IPS-18c (cell line): ENCODE results near the gene CCNQ.

Experiments
- H3K4me3 ChIP-seq: 2 replicates; pipeline ENCODE4 v1.7.0; 2013; ENCODE audit warnings: low read depth, mild to moderate bottlenecking, low read length, moderate library complexity; ENCODE audit not compliant: insufficient read depth
- H3K9me3 ChIP-seq: one replicate; pipeline ENCODE4 v1.6.1; 2013; ENCODE audit warnings: mild to moderate bottlenecking, low read length, moderate library complexity; ENCODE audit not compliant: control insufficient read depth, insufficient read depth

CCNQ gene

DNA sequence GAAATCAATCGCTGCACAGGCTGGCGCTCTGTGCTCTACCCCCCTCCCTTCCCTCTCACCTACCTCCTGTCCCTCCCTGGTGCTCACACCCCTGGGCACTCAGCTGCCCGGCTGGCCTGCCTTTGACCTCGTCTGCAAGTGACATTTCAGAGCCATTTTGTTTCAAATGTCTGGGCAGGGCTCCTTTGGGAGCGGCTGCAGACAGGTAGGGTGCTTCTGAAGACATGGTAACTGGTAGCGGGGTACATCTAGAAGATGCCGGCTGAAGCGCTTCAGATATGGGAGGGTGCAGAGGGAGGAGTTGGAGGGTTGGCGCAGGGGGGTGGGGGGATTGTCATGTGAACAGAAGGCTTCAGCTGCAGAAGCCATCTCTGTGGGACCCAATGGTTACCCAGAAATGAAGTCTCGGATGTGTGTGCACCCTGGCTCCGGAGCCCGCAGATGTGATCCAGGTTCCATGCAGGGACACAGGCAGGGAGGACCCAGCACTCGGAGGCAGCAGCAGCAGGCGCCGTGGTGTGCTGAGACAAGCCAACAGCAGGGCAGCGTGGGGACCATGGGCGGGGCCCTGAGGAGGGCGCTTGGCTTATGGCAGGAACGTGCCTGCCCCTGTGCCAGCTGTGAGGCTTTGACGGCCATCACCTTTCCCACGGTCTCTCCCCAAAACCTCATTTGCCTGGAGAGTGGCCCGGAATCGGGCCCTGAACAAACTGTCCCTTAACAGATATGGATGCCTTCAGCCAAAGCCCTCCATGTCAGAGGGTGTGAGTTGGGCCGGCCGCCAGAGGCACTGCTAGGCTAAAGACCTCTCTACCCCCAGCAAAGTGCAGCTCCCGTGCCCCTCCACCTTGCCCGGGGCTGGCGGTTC is 40.5 kb upstream of the CCNQ start:
- no peak overlapping the region for H3K4me3 ChIP-seq

DNA sequence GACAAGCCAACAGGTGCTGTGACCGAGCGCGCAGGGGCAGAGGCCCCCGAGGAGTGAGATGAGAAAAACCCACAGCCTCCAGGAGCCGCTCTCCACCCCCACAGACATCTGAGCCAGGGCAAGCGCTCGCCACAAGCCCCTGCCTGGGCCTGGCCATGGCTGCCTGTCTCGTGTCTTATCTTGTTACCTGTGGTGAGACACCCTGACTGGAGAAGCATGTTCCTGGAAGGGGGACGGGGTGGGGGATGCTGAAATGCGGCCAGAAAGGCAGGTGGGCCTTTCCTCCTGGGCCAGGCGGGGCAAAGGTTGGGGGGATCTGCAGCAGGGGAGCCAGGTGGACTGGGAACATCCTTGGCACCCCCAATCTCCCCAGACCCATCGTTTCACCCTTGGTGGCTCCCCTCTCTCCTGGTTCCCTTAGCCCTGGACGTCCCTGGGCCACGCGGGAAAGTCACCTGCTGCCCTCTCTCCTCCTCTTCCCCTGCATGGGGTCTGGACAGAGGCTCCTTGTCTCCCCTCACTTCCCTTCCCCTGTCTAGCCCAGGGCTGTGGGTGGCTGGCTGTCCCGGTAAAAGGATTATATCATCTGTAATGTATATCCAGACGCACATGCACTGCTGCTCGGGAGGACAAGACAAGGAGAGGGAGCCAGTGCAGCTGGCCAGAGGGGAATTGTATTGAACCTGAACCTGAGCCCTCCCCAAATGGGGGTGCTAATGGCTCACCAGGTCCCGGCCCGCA is 39.7 kb upstream of the CCNQ start:
- Histone ChIP-seq H3K9me3 (peaks cover 16% of the 10 kb centered on the region), H3K4me3 (no peak overlapping the region)

More for the DNA sequence above, 40.5 kb upstream of the CCNQ start:
- peaks cover 16% of the 10 kb centered on the region for H3K9me3 ChIP-seq

DNA sequence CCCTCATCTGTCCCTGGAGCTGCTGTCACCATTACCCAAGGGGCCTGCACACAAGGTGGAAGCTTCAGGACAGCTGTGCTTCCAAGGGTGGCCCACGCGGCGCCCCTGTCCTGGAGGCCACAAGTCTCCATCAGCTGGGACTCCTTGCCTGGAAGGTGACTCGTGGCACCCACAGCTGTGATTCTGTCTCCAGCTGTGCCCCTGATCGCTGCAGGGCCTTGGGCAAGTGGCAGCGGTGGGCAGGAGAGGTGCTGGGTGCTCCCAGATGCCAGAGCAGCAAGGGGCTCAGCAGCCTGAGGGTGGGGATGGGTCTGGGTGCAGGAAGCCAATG is 39.1 kb upstream of the CCNQ start:
- peaks cover 16% of the 10 kb centered on the region for H3K9me3 ChIP-seq
- H3K4me3 ChIP-seq: no peak overlapping the region; the same call in 1 of the 2 replicates

DNA sequence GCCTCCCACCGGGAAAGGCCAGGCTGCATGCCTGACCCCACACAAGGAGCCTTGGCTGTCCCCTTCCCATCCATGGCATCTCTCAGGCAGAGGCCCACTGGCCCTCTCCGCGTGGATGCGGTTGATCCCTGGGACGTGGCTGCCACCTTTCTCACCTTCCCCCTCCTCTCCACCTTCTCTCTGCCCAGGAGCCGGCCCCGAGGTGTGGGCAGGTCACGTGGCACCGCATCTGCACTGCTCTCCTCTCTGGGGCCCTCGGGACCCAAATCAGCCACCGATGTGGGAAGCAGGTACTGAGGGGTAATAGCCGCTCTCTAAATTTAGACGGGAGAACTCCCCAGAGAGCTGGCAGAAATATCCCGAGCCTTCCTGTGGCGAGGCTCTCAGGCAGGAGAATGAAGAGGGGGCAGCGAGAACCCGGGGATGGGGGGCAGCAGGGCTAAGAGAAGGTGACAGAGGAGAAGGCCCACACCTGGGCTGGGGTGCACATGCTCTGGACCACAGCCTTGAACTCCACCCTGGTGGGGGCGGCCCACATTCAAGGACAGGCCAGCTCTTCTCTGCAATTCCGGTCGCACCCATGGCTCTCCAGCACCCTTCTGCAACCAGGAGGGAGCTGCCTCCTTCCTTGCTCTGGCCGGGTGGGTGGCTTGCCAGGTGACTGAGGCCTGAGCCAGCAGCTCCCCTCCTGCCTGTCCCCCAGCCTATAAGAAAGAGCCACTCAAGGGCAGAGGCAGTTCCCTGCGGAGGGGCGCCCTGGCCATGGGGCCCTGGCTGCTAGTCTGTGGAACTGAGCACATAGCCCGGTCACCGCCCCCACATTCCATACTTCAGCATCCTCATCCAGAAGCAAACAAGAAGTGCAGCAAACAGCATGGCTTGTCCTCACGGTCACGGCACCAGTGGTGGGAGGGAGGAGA is 38.4 kb upstream of the CCNQ start:
- H3K9me3 ChIP-seq: peaks cover 18% of the 10 kb centered on the region
- no peak overlapping the region; the same call in 1 of the 2 replicates for H3K4me3 ChIP-seq

DNA sequence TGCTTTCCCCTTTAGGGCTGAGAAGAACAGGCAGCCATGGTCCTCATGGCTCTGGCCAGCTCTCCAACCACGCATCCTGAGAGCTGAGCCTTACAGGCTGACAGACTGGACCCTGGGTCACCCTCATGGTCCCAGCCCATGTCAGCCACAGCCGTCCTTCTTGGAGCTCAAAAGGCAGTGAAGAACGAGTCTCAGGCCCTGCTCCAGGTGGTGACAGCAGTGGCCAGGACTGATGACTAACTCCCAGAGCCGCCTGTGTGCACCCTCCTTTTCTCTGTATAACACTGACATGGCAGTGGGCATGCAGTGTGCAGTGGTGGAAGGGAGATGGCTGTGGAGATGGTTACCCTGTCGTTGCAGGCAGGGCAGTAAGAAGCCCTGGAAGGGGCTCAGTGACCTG is 37.8 kb upstream of the CCNQ start:
- H3K9me3 ChIP-seq: peaks cover 19% of the 10 kb centered on the region
- H3K4me3 ChIP-seq: no peak overlapping the region

DNA sequence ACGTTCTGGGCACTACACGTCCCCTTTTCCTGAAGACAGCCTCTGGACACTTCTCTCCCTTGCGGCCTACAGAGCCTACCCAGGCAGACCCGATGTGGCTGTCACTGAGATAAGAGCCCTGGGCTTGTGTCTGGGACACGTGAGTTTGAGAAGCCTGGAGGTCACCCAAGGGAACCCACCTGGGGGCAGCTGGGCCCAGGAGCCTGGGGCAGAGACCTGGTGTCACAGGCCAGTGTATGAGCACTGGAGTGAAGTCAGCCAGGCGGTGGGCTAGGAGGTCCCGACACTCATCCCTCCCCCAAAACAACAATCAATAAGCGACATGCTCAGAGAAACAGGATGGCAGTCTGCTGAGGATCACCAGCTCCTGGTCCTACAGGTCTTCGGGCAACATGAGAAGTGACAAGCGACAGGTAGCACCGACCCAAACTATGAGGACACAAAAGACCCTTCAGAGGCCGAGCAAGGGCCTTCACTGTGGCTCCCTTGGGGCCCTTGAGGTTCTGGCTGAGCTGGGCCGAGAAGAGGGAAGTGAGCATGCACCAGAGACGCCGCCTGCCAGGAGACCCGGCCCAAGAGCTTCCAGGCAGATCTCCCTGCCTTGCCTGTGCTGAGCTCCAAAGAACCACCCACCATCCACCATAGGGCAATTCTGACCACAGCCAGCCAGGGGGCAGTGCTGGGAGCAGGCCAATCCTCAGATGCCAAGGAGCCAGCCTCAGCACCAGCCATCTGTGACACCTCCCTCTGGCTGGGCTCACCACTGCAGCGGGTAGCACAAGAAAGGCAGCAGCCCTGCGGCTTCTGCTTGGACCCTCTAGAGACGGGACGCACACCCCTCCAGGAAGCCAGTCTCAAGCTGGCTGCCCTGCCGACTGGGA is 37.1 kb upstream of the CCNQ start:
- Histone ChIP-seq H3K4me3 (no peak overlapping the region), H3K9me3 (peaks cover 17% of the 10 kb centered on the region)

DNA sequence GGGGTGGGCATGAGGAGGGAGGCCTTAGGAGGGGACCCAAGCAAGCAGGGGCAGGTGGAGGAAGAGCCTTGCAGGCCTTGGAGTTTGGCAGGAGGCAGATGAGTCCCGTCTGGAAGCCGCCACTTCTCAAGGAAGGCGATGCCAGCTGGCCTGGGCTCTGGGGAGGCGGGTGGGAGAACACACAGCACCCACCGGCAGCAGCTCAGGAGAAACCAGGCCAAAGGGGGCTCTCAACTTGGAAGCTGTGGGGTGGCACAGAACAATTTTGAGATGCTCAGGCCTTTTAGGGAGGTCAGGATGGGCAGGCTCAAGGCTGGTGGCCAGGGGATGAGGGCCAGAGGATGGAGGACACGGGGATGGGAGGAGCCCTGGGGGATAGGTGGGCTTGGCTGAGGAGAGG is 36.4 kb upstream of the CCNQ start:
- Histone ChIP-seq H3K9me3 (peaks cover 16% of the 10 kb centered on the region), H3K4me3 (no peak overlapping the region)

DNA sequence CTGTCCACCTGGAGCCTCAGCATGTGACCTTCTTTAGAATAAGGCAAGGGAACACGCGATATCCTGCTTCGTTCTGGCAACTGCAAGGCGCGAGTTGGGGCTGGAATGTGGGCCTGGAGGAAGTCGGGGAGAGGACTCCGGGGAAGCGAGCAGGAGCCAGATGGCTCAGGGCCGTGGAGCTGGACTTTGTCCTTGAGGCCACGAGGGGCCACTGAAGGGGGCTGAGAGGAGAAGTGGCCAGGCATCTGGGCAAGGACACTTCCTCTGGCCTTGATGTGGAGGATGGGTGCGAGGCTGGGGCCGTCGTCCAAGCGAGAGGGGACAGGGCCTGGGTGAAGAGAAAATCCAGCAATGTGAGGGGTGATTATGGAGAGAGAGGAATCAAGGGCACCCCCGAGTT is 35.9 kb upstream of the CCNQ start:
- no peak overlapping the region for H3K4me3 ChIP-seq
- peaks cover 12% of the 10 kb centered on the region for H3K9me3 ChIP-seq

DNA sequence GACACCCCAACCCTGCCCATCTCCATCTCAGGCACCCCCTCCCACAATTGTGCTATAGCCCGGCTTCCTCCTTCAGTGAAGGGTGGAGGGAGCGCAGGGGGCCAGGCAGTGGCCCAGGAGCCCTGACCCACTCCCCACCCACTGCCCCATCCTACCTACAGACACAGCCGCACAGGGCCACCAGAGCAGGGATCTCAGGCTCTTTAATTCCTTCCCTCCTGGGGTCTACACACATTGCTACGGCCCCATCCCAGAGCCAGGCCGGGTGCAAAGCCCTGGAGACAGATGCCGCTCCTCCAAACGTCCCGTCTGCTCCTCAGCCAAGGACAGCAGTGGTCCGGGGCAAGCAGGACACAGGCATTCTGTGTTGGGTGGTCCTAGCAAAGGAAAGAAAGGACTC is 35.3 kb upstream of the CCNQ start:
- Histone ChIP-seq H3K9me3 (peaks cover 12% of the 10 kb centered on the region), H3K4me3 (no peak overlapping the region)

DNA sequence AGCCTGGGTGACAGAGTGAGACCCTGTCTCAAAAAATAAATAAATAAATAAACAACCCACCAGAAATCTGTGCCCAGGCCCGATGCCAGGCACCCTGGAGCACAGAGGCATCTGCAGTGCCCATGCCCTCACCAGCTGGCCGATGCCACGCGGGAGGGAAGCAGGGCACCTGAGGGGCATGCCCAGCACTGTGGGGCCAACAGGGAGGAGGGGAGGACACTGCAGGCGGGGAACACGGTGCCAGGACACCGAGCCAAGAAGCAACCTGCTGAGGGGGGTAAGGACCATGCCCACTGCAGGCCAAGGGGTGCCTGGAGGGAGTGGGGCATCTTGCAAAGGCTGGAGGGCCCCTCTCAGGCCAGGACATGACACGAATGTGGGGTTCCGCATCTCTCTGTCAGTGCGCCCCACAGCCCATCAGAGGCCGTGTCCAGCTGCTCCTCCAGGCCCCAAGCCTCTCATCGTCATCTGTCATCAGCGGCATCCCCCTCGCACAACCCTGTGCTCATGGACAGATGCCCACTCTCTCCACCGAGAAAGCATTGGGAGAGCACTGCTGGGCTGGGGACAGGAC is 34.8 kb upstream of the CCNQ start:
- no peak overlapping the region for H3K4me3 ChIP-seq

DNA sequence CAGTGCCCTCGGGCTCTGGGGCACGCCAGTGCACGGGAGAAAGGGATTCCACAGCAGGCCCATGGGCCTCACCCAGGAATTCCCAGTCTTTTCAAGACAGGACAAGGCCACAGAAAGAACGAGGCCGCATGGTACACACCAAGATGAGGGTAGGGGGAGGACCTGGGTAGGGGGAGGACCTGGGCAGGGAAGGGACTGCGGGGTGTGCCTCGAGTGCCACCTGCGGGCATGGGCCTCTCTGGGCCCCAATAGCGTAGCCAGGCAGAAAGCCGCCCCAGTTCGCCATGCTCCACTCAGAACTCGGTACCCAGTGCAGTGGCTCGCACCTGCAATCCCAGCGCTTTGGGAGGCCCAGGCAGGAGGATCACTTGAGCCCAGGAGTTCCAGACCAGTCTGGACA is 34.1 kb upstream of the CCNQ start:
- no peak overlapping the region for H3K4me3 ChIP-seq
- H3K9me3 ChIP-seq: peaks cover 12% of the 10 kb centered on the region

More for the DNA sequence above, 34.8 kb upstream of the CCNQ start:
- peaks cover 12% of the 10 kb centered on the region for H3K9me3 ChIP-seq

DNA sequence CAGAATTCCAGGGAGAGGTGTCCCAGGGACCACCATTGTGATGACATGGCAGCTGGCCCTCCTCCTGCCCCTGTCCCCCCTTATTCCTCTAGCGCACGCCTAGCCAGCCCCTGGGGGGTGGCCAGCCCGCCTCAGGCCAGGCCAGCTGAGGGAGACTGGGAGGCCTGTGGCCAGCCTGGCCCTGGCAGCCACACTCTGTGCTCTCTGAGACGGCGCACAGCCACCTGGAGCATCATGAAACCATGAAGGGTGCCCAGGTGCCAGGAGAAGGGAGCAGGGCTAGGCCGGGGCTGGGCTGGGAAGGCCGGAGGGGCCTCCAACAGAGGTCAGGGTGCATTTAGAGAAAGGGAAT is 33.6 kb upstream of the CCNQ start:
- Histone ChIP-seq H3K9me3 (peaks cover 9% of the 10 kb centered on the region), H3K4me3 (no peak overlapping the region)

DNA sequence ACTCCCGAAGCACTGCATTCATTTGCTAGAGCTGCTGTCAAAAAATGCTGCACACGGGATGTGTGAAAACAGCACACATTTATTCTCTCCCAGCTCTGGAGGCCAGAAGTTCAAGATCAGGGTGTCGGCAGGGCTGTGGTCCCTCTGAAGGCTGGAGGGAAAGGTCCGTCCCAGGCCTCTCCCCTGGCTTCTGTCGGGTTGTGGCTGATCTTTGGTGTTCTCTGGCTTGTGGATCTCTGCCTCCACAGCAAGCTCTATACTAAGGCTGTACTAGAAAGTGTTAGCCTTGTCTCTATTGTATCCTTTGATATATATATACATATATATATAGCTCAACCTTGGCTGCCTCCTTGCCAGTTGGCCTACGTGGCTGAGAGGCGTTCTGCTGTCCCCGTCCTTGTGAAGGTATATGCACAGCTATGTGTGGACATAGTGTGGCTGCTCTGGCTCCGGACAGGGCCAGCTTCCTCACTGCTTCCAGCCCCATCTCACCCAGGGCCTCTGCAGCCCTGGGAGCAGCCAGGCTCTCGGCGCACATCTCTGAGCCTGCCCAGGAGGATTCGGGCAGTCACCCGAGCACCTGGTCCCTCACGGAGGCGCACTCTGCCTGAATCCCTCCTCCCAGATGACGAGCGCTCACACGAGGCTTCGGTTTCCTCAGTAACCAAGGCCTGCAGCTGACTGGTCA is 33.1 kb upstream of the CCNQ start:
- H3K9me3 ChIP-seq: peaks cover 10% of the 10 kb centered on the region
- H3K4me3 ChIP-seq: no peak overlapping the region

DNA sequence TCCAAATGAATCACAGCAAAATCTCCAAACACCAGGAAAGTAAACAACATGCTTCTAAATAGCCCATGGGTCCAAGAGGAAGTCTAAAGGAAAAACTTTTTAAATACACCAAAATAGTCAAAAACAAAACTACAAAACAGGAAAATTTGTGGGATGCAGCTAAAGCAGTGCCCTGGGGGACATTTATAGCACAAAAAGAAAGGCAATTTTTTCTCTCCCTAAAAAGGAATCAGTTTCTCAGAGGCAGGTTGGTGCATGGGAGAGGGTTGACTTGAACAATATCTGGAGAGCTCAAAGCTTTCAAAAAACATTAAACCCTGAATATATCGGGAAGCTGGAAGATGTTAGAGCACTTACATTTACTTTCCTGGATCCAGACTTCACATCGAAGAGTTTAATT is 32.4 kb upstream of the CCNQ start:
- peaks cover 8% of the 10 kb centered on the region for H3K9me3 ChIP-seq
- no peak overlapping the region for H3K4me3 ChIP-seq

DNA sequence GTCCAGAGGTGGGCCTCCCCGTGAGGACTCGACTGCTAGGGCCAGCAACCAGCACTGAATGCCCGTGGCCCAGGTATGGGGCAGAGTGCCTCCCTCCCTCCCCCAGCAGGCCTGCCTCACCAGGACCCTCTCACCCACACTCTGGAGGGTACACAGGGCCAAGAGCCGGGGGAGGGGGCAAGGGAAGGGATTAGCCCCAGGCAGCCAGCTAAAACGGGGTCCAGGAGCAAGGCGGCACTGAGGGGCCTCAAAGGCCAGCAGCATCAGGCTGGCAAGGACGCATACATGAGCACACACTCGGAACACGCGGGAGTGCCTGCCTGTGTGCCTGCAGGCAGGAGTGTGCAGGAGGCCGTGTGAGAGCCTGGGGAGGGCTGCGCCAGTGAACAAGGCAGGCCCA is 29.7 kb upstream of the CCNQ start:
- Histone ChIP-seq H3K4me3 (no peak overlapping the region), H3K9me3 (peaks cover 9% of the 10 kb centered on the region)

DNA sequence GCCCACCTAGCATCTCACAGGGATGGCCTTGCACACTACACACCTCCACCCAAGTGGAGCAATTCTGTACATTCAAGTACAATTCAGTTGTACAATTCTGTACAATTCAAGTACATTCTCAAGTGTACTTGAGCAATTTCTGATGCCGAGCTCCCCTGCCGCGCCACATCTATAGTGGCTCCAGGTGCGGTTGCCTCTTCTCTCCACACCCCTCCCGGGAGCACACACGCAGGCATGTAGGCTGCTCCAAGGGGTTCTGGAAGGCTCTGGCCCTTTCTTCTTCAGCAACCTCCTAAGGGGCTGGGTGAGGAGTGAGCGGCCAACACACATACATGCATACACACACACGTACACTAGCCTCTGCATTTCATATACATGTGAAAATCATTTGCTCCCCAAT is 29.2 kb upstream of the CCNQ start:
- H3K4me3 ChIP-seq: no peak overlapping the region
- H3K9me3 ChIP-seq: peaks cover 12% of the 10 kb centered on the region
